Endodermal cell (in vitro differentiated cells): ENCODE results near the gene RNFT2. TPM values are rescaled to one million over a fixed set of nuclear protein-coding genes. Genes with fewer than 3 reads are reported as not detected.

ENCODE experiments used
- DNase-seq: peaks from one replicate; pipeline ENCODE4 v3.0.0-alpha.2; 2017
- H3K27ac ChIP-seq: 2 replicates; pipeline ENCODE4 v1.5.1; 2013; ENCODE audit warnings: mild to moderate bottlenecking, low read depth, low read length, moderate library complexity
- H3K27me3 ChIP-seq: 2 replicates; pipeline ENCODE4 v1.6.1; 2013; ENCODE audit warnings: mild to moderate bottlenecking, low read length, moderate library complexity; ENCODE audit not compliant: insufficient read depth, control insufficient read depth, poor library complexity, severe bottlenecking
- H3K36me3 ChIP-seq: 2 replicates; pipeline ENCODE4 v1.7.0; 2013; ENCODE audit warnings: mild to moderate bottlenecking, low read length, moderate library complexity; ENCODE audit not compliant: control insufficient read depth, insufficient read depth
- H3K4me1 ChIP-seq: one replicate; pipeline ENCODE4 v1.7.0; 2013; ENCODE audit warnings: low read length; ENCODE audit not compliant: control insufficient read depth, insufficient read depth
- H3K4me3 ChIP-seq: 2 replicates; pipeline ENCODE4 v1.5.1; 2013; ENCODE audit warnings: mild to moderate bottlenecking, low read length, moderate library complexity
- H3K9ac ChIP-seq: 2 replicates; pipeline ENCODE4 v1.6.1; 2013; ENCODE audit warnings: mild to moderate bottlenecking, low read length, moderate library complexity; ENCODE audit not compliant: poor library complexity, severe bottlenecking; ENCODE audit errors: extremely low read depth
- H3K9me3 ChIP-seq: 2 replicates; pipeline ENCODE4 v1.6.1; 2013; ENCODE audit warnings: mild to moderate bottlenecking, low read length, moderate library complexity; ENCODE audit not compliant: control insufficient read depth
- H3K27ac Mint-ChIP-seq: 2 replicates; pipeline ENCODE4 v1.8.0; 2020; ENCODE audit warnings: mixed read lengths
- H3K27me3 Mint-ChIP-seq: 2 replicates; pipeline ENCODE4 v1.8.0; 2021; ENCODE audit warnings: mild to moderate bottlenecking, mixed read lengths; ENCODE audit not compliant: insufficient read depth
- H3K36me3 Mint-ChIP-seq: 2 replicates; pipeline ENCODE4 v1.8.0; 2020; ENCODE audit warnings: low read depth, mixed read lengths
- H3K4me1 Mint-ChIP-seq: 2 replicates; pipeline ENCODE4 v1.8.0; 2020; ENCODE audit warnings: mixed read lengths
- H3K4me3 Mint-ChIP-seq: 2 replicates; pipeline ENCODE4 v1.8.0; 2020; ENCODE audit warnings: mild to moderate bottlenecking, moderate library complexity, mixed read lengths
- H3K9me3 Mint-ChIP-seq: 2 replicates; pipeline ENCODE4 v1.8.0; 2020; ENCODE audit warnings: mild to moderate bottlenecking, mixed read lengths
- WGBS, 2 experiments: methylation state at CpG; one replicate each; pipeline versions ENCODE4 v1.1.5 to v1.1.7; 2013; ENCODE audit warnings: missing lambda C conversion rate in 2 of 2, mixed read lengths in 1 of 2; ENCODE audit not compliant: insufficient coverage in 1 of 2, insufficient read length in 1 of 2; 5-methylcytosine and 5-hydroxymethylcytosine counted together
- total RNA-seq, 2 donors: library from RNA; stranded (reverse); fragmentation: NEBNext Ultra II Directional in 1 of 2; extraction: Animal tissue kit (Norgen Biotek cat#: 25700) in 1 of 2; gene quantifications; 2 replicates in 1 of 2; 3 replicates in 1 of 2; pipeline ENCODE4 v1.2.1, GENCODE V29; 2021
- TF ChIP-seq, protein P1 (sequence below): fragments of 200-600 bp; sonication (generic); conservative IDR thresholded peaks from 2 replicates; pipeline ENCODE4 v1.5.0; 2021; ENCODE audit warnings: antibody characterized with exemption, mild to moderate bottlenecking

RNFT2 gene
- total RNA-seq, 2 donors from 2014 or later: 28.0 to 51.2 TPM

DNA sequence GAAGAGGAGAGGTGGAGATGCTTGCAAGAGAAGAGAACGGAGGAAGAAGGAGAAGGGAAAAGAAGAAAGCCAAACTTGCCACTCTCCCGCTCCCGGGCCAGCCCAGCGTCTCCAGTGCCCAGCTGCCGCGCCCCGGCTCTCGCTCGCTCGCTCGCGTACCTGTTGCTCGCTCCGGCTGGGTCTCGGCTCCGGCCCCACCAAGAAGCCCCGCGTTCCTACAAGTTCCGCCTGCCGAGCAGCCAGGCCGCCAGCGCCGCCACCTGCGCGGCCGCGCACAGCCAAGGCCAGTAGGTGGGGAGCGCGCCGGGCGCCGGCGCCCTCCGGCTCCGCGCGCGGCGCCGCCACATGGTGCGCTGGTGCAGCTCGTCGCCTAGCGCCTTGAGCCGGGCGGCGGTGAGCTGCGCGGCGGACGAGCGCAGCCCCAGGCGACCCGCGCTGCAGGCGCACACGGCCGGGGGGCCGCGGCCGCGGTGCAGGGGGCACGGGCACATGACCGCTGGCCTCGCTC lies 142.8 kb downstream of the RNFT2 start:
- H3K4me1 ChIP-seq: peaks cover 11% of the 10 kb centered on the region
- no peaks in the 10 kb centered on the region for H3K9me3 ChIP-seq
- no peak overlapping the region for H3K9ac ChIP-seq
- no peaks in the 10 kb centered on the region for H3K36me3 ChIP-seq
- H3K36me3 Mint-ChIP-seq: no peaks in the 10 kb centered on the region
- peaks cover 35% of the 10 kb centered on the region for H3K4me1 Mint-ChIP-seq
- 0% methylated on average over 7 to 65 of the region's 65 CpGs for WGBS, 2 experiments
- H3K27ac Mint-ChIP-seq: peak overlapping the region; percentile 3
- no peaks in the 10 kb centered on the region for H3K9me3 Mint-ChIP-seq
- TF ChIP-seq, protein P1, sequence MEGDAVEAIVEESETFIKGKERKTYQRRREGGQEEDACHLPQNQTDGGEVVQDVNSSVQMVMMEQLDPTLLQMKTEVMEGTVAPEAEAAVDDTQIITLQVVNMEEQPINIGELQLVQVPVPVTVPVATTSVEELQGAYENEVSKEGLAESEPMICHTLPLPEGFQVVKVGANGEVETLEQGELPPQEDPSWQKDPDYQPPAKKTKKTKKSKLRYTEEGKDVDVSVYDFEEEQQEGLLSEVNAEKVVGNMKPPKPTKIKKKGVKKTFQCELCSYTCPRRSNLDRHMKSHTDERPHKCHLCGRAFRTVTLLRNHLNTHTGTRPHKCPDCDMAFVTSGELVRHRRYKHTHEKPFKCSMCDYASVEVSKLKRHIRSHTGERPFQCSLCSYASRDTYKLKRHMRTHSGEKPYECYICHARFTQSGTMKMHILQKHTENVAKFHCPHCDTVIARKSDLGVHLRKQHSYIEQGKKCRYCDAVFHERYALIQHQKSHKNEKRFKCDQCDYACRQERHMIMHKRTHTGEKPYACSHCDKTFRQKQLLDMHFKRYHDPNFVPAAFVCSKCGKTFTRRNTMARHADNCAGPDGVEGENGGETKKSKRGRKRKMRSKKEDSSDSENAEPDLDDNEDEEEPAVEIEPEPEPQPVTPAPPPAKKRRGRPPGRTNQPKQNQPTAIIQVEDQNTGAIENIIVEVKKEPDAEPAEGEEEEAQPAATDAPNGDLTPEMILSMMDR: peak; percentile 38
- peak overlapping the region; percentile 80 for H3K4me3 ChIP-seq
- H3K27me3 Mint-ChIP-seq: peaks cover 86% of the 10 kb centered on the region
- peak; percentile 92 for DNase-seq
- H3K4me3 Mint-ChIP-seq: peak overlapping the region; percentile 66
- no peak overlapping the region for H3K27ac ChIP-seq
- peaks cover 73% of the 10 kb centered on the region for H3K27me3 ChIP-seq

DNA sequence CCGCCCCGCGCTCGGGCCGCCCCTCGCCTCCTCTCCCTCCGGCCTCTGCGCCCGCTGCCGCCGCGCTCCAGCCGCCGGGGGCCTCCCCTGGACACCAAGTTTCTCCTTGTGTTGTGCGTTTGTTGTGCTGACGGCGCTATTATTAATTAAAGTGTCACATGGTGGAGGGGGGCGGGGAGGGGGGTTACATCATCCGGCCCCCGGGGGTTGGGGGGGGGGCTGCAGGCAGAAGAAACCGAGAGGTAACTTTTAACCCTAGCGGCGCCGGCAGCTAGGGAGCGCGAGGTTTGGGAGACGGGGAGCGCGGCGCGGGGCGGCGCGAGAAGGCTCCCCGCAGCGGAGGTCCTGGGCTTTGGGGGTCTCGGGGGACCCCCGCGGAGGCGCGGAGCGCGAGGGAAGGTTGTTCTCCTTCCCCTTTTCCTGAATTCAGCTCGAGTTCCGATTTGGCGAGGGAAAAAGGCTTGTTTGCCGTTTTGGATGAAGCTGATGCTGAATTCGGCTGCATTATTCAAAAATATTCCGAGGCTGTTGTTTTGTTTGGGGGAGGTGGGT lies 143.3 kb downstream of the RNFT2 start, which contains the start of gene HRK:
Gene HRK, minus strand, starts transcription at position 117 of the 552 bp plus-strand sequence. CDS start 134 bp downstream, outside the sequence.
- no peaks in the 10 kb centered on the region for H3K36me3 Mint-ChIP-seq
- DNase-seq: peak; percentile 86
- Histone ChIP-seq H3K4me1 (peaks cover 11% of the 10 kb centered on the region), H3K9ac (peak within 1 kb of the TSS; percentile 49), H3K9me3 (no peaks in the 10 kb centered on the region), H3K27me3 (peaks cover 73% of the 10 kb centered on the region), H3K4me3 (peak within 1 kb of the TSS; percentile 80), H3K27ac (no peak within 1 kb of the TSS), H3K36me3 (no peaks in the 10 kb centered on the region)
- peak within 1 kb of the TSS; percentile 3 for H3K27ac Mint-ChIP-seq
- no peaks in the 10 kb centered on the region for H3K9me3 Mint-ChIP-seq
- TF ChIP-seq, protein P1: no peak
- H3K27me3 Mint-ChIP-seq: peaks cover 86% of the 10 kb centered on the region
- WGBS, 2 experiments: 0% methylated on average over 20 to 43 of the region's 49 CpGs
- peak within 1 kb of the TSS; percentile 66 for H3K4me3 Mint-ChIP-seq
- H3K4me1 Mint-ChIP-seq: peaks cover 30% of the 10 kb centered on the region

DNA sequence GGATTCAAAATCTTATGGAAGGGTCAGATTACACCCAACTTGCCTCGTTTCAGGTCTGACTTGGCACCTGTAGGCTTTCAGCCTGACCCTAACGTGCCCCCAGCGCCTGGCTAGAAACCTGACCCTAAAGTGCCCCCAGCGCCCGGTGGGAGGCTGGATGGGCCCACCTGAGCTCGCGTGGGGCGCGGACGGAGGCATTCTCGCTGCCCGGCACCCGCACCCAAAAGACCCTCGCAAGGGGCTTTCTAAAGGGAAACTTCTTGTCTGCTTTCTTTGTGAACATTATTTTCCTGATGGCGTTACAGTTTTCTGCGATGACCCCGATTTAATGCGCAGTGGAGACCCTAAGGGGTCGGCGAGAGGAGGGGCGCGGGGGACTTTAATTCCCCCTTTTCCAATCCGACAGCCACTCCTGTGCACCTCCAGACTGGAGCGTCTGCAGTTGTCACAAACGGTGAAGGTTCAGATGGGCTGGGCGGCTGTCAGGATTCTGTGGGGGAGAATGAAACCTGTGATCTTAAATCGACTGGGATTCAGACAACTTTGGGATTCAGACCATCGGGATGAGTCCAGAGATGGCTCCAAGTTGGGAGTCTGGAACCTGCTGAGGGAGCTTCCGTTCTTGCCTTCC lies 143.9 kb downstream of the RNFT2 start:
- TF ChIP-seq, protein P1: no peak
- peaks cover 84% of the 10 kb centered on the region for H3K27me3 Mint-ChIP-seq
- H3K9me3 ChIP-seq: no peaks in the 10 kb centered on the region
- no peaks in the 10 kb centered on the region for H3K36me3 ChIP-seq
- no peaks in the 10 kb centered on the region for H3K36me3 Mint-ChIP-seq
- peak; percentile 62 for DNase-seq
- no peak overlapping the region for H3K27ac ChIP-seq
- H3K4me1 ChIP-seq: peaks cover 9% of the 10 kb centered on the region
- 6 to 7% methylated on average over 12 to 29 of the region's 29 CpGs for WGBS, 2 experiments
- peak overlapping the region; percentile 49 for H3K9ac ChIP-seq
- no peak overlapping the region for H3K27ac Mint-ChIP-seq
- no peaks in the 10 kb centered on the region for H3K9me3 Mint-ChIP-seq
- H3K4me1 Mint-ChIP-seq: peaks cover 25% of the 10 kb centered on the region
- peak overlapping the region; percentile 66 for H3K4me3 Mint-ChIP-seq
- H3K4me3 ChIP-seq: peak overlapping the region; percentile 80
- H3K27me3 ChIP-seq: peaks cover 73% of the 10 kb centered on the region
